GM18861 (cell line): ENCODE data around the gene PLPP4.

ENCODE experiments used
- ATAC-seq: cut with Tn5 transposase; IDR thresholded peaks from one replicate; pipeline ENCODE4 v1.9.1; 2021; ENCODE audit not compliant: unreplicated experiment

The PLPP4 gene

GRCh38 chr10:120572307-120572706 lies 115.3 kb downstream of the PLPP4 start:
- no peak for ATAC-seq

GRCh38 chr10:120573355-120573754 lies 116.3 kb downstream of the PLPP4 start:
- ATAC-seq, result no peak

- ATAC-seq, result no peak
These were observed 118.0 kb downstream of the PLPP4 start for GRCh38 chr10:120574981-120575380.

GRCh38 chr10:120575411-120575810 lies 118.4 kb downstream of the PLPP4 start:
- ATAC-seq, result no peak

GRCh38 chr10:120578134-120578533 lies 121.1 kb downstream of the PLPP4 start:
- no peak for ATAC-seq

- ATAC-seq, result no peak
These were observed 121.9 kb downstream of the PLPP4 start for GRCh38 chr10:120578890-120579289.

- ATAC-seq, result no peak
These were observed 124.2 kb downstream of the PLPP4 start for GRCh38 chr10:120580918-120581895.

GRCh38 chr10:120582753-120583152 lies 125.7 kb downstream of the PLPP4 start:
- no peak for ATAC-seq

- no peak for ATAC-seq
These were observed 126.5 kb downstream of the PLPP4 start for GRCh38 chr10:120583424-120584108.

GRCh38 chr10:120584786-120585185 lies 127.8 kb downstream of the PLPP4 start:
- no peak for ATAC-seq

GRCh38 chr10:120586471-120586872 lies 129.4 kb downstream of the PLPP4 start:
- no peak for ATAC-seq

- ATAC-seq, result no peak
These were observed 130.0 kb downstream of the PLPP4 start for GRCh38 chr10:120587061-120587460.

- ATAC-seq, result no peak
These were observed 131.3 kb downstream of the PLPP4 start for GRCh38 chr10:120588311-120588710.

GRCh38 chr10:120593693-120594092 lies 136.7 kb downstream of the PLPP4 start:
- ATAC-seq, result no peak

GRCh38 chr10:120597902-120598301 lies 140.9 kb downstream of the PLPP4 start:
- no peak for ATAC-seq

- no peak for ATAC-seq
These were observed 141.4 kb downstream of the PLPP4 start for GRCh38 chr10:120598386-120598785.

GRCh38 chr10:120599200-120599724 lies 142.2 kb downstream of the PLPP4 start:
- no peak for ATAC-seq

GRCh38 chr10:120600871-120601649 lies 144.0 kb downstream of the PLPP4 start:
- ATAC-seq, result no peak

GRCh38 chr10:120601999-120602398 lies 145.0 kb downstream of the PLPP4 start:
- no peak for ATAC-seq

- ATAC-seq, result no peak
These were observed 148.4 kb downstream of the PLPP4 start for GRCh38 chr10:120605410-120605809.
